GM12878 (cell line): ENCODE measurements around the gene GPATCH2L. TPM values are rescaled to one million over a fixed set of nuclear protein-coding genes. Genes with fewer than 3 reads are reported as not detected.

Experiments
- ATAC-seq: fragments of 200-7000 bp; cut with Tn5 transposase; 3 replicates; pipeline ENCODE4 v1.9.1; 2020; ENCODE audit warnings: mild to moderate bottlenecking, moderate library complexity
- BruUV-seq: library from RNA; stranded (reverse); fragments of 400-500 nt; replicated peaks from 2 replicates; lab custom pipeline; 2021; lab: Mats Ljungman, UMichigan
- CTCF ChIA-PET: fragments of 300-600 bp; sonication (Branson Sonifier 250); formaldehyde crosslinking; extraction: SDS; loops from one replicate; lab custom pipeline; 2021; ENCODE audit warnings: inconsistent platforms; lab: Yijun Ruan, JAX
- POLR2A ChIA-PET: fragments of 350-600 bp; formaldehyde crosslinking; extraction: SDS; loops from one replicate; lab custom pipeline; 2021; ENCODE audit warnings: inconsistent platforms; lab: Charles Lee
- RAD21 ChIA-PET: fragments of 300-600 bp; sonication (Branson Sonifier 250); formaldehyde crosslinking; loops from one replicate; lab custom pipeline; 2023; ENCODE audit warnings: antibody characterized with exemption; ENCODE audit not compliant: unreplicated experiment; lab: Charles Lee
- SMC1A ChIA-PET: fragments of 300-600 bp; sonication (Branson Sonifier 250); formaldehyde crosslinking; loops from one replicate; lab custom pipeline; 2023; ENCODE audit not compliant: unreplicated experiment, uncharacterized antibody; lab: Charles Lee
- DNase-seq: peaks from one replicate; pipeline ENCODE4 v3.0.0-alpha.2; 2011; ENCODE audit warnings: low read depth, low spot score
- FAIRE-seq: peaks from 3 replicates; lab custom pipeline; 2011; peaks lifted over from hg19 to GRCh38; lab: Jason Lieb, UNC
- H2AFZ ChIP-seq: 2 replicates; pipeline ENCODE4 v1.6.0; 2011; ENCODE audit warnings: low read depth, low read length, control low read depth; ENCODE audit not compliant: control insufficient read depth
- H3K27ac ChIP-seq: 2 replicates; pipeline ENCODE4 v1.5.1; 2011; ENCODE audit warnings: control low read depth; ENCODE audit not compliant: control insufficient read depth, insufficient read depth
- H3K27me3 ChIP-seq, 2 experiments: replicated peaks in 1 of 2; 2 replicates each; pipeline versions ENCODE4 v1.6.0 to v1.6.1; 2011; ENCODE audit warnings: low read length in 1 of 2; ENCODE audit not compliant: control insufficient read depth in 2 of 2, insufficient read depth in 2 of 2
- H3K36me3 ChIP-seq, 2 experiments: 2 replicates each; pipeline ENCODE4 v1.5.1; 2011; ENCODE audit warnings: low read length in 1 of 2; ENCODE audit not compliant: control insufficient read depth in 2 of 2, insufficient read depth in 2 of 2
- H3K4me1 ChIP-seq: 2 replicates; pipeline ENCODE4 v1.6.1; 2011; ENCODE audit warnings: mild to moderate bottlenecking, low read length, moderate library complexity, mixed read lengths; ENCODE audit not compliant: control insufficient read depth, insufficient read depth
- H3K4me2 ChIP-seq: 2 replicates; pipeline ENCODE4 v1.6.0; 2011; ENCODE audit warnings: control low read depth; ENCODE audit not compliant: control insufficient read depth, insufficient read depth
- H3K4me3 ChIP-seq: fragments of 200-600 bp; sonication (generic); 2 replicates; pipeline ENCODE4 v1.5.1; 2016
- H3K79me2 ChIP-seq: 2 replicates; pipeline ENCODE4 v1.6.0; 2011; ENCODE audit warnings: low read length; ENCODE audit not compliant: control insufficient read depth, insufficient read depth
- H3K9ac ChIP-seq: 2 replicates; pipeline ENCODE4 v1.8.0; 2011; ENCODE audit warnings: low read length, control low read depth, mixed read lengths; ENCODE audit not compliant: control insufficient read depth, insufficient read depth
- H3K9me3 ChIP-seq: replicated peaks from 3 replicates; pipeline ENCODE4 v1.5.1; 2011; ENCODE audit warnings: mild to moderate bottlenecking, low read length; ENCODE audit not compliant: control insufficient read depth, insufficient read depth
- H4K20me1 ChIP-seq: 2 replicates; pipeline ENCODE4 v1.6.0; 2011; ENCODE audit not compliant: control insufficient read depth, insufficient read depth
- SMARCA5 ChIP-seq: fragments of 450-650 bp; IDR thresholded peaks from 2 replicates; pipeline ENCODE4 v1.6.1; 2017; ENCODE audit warnings: mild to moderate bottlenecking
- WGBS: methylation state at CpG from one replicate; pipeline ENCODE4 v1.1.6; 2016; ENCODE audit warnings: low lambda C conversion rate; ENCODE audit not compliant: insufficient replicate concordance, insufficient coverage; ENCODE audit errors: missing lambda C conversion rate; 5-methylcytosine and 5-hydroxymethylcytosine counted together
- in situ Hi-C: fragments of 300-500 bp; cut with MboI; formaldehyde crosslinking; loops from 9 replicates; pipeline ENCODE4 v1.14.3; 2018; ENCODE audit warnings: mixed read lengths
- intact Hi-C: fragments of 100-400 bp; cut with micrococcal nuclease; formaldehyde crosslinking; loops from one replicate; pipeline ENCODE4 v1.14.2; 2022; ENCODE audit not compliant: unreplicated experiment
- polyA plus RNA-seq, 11 experiments: library from polyadenylated mRNA; depleted of rRNA in 4 of 11; unstranded in 6 of 11; stranded (reverse) in 5 of 11; fragments of >200 nt; fragmentation: Nextera tagmentation in 4 of 11; fragmentation: Illumina TruSeq in 1 of 11; extraction: Ambion mirVana in 4 of 11; extraction: Trizol in 1 of 11; gene quantifications; 1 replicate in 1 of 11; 2 replicates in 10 of 11; pipeline versions ENCODE4 v1.2.1 to v1.2.3, GENCODE V29; 2011 to 2016; ENCODE audit warnings: inconsistent platforms in 2 of 11, missing spikeins in 2 of 11, low read depth in 1 of 11
- total RNA-seq, 4 experiments: library from RNA; depleted of rRNA in 3 of 4; stranded (reverse); fragments of >200 nt in 3 of 4; fragmentation: Illumina TruSeq in 1 of 4; extraction: Trizol in 1 of 4; gene quantifications; 2 replicates each; pipeline versions ENCODE4 v1.2.1 to v1.2.3, GENCODE V29; 2013 to 2021
- TF ChIP-seq, protein P1 (sequence below): fragments of 450-650 bp; IDR thresholded peaks from 2 replicates; pipeline ENCODE4 v1.6.1; 2017; ENCODE audit warnings: antibody characterized with exemption, mild to moderate bottlenecking, moderate library complexity
- TF ChIP-seq, protein P2 (sequence below): fragments of 450-650 bp; IDR thresholded peaks from 2 replicates; pipeline ENCODE4 v1.6.1; 2014; ENCODE audit warnings: mild to moderate bottlenecking

GPATCH2L gene
- total and polyA plus RNA-seq, 10 of the 15 experiments (the other 5 are each of a cell fraction or from before 2014, with no cell fraction given), result 9.1 to 50.9 (median 24.4) TPM

DNA sequence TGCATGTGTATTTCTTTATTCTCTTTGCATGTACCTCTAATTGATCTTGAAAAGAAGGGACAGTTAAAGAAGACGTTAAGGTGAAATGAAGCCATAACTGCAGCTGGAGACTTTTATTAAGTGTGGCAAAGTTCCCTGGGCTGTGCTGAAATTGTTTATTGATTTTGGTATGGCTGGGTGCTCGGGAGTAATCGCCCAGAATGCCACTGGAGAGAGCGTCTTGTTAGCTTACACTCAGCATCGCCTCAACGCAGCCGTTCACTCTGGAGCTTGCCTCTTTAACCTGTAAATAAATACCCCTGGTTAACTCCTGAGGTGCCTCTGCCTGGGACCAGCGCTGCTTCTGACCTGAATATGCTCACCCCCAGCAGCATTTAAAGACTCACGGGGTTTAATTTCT is 98.6 kb downstream of the GPATCH2L start:
- H4K20me1 ChIP-seq, result no peaks in the 10 kb centered on the region
- H3K27ac ChIP-seq, result no peak overlapping the region
- POLR2A ChIA-PET, result interaction anchor here (0.5 to 0.9 kb wide), 2 partner anchors 10 to 819 kb away, joined by 3 to 4 read pairs; no protein-coding TSS in a partner anchor
- no peak for ATAC-seq
- in situ Hi-C loops (no loop called here), intact Hi-C loops (no loop called here)
- H2AFZ ChIP-seq, result no peak overlapping the region
- H3K4me1 ChIP-seq, result no peaks in the 10 kb centered on the region
- no peaks in the 10 kb centered on the region for H3K27me3 ChIP-seq
- no peak for DNase-seq
- SMC1A ChIA-PET, result interaction anchor here (1.0 to 1.9 kb wide), 2 partner anchors 12 to 15 kb away, joined by 4 to 5 read pairs; no protein-coding TSS in a partner anchor
- TF ChIP-seq SMARCA5, result no peak
- TF ChIP-seq, protein P1, sequence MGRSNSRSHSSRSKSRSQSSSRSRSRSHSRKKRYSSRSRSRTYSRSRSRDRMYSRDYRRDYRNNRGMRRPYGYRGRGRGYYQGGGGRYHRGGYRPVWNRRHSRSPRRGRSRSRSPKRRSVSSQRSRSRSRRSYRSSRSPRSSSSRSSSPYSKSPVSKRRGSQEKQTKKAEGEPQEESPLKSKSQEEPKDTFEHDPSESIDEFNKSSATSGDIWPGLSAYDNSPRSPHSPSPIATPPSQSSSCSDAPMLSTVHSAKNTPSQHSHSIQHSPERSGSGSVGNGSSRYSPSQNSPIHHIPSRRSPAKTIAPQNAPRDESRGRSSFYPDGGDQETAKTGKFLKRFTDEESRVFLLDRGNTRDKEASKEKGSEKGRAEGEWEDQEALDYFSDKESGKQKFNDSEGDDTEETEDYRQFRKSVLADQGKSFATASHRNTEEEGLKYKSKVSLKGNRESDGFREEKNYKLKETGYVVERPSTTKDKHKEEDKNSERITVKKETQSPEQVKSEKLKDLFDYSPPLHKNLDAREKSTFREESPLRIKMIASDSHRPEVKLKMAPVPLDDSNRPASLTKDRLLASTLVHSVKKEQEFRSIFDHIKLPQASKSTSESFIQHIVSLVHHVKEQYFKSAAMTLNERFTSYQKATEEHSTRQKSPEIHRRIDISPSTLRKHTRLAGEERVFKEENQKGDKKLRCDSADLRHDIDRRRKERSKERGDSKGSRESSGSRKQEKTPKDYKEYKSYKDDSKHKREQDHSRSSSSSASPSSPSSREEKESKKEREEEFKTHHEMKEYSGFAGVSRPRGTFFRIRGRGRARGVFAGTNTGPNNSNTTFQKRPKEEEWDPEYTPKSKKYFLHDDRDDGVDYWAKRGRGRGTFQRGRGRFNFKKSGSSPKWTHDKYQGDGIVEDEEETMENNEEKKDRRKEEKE, result no peak
- TF ChIP-seq, protein P2, sequence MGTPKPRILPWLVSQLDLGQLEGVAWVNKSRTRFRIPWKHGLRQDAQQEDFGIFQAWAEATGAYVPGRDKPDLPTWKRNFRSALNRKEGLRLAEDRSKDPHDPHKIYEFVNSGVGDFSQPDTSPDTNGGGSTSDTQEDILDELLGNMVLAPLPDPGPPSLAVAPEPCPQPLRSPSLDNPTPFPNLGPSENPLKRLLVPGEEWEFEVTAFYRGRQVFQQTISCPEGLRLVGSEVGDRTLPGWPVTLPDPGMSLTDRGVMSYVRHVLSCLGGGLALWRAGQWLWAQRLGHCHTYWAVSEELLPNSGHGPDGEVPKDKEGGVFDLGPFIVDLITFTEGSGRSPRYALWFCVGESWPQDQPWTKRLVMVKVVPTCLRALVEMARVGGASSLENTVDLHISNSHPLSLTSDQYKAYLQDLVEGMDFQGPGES, result no peak
- H3K4me3 ChIP-seq, result no peak overlapping the region
- H3K79me2 ChIP-seq, result no peaks in the 10 kb centered on the region
- no peaks in the 10 kb centered on the region for H3K36me3 ChIP-seq
- no peaks in the 10 kb centered on the region for H3K9me3 ChIP-seq
- BruUV-seq, result no TSS peak
- H3K9ac ChIP-seq, result no peak overlapping the region
- CTCF ChIA-PET, result interaction anchor here (1.5 kb wide), 1 partner anchor 200 kb away, joined by 3 read pairs; no protein-coding TSS in a partner anchor
- FAIRE-seq, result no peak
- WGBS, result 34% methylated on average over 9 of the region's 9 CpGs
- RAD21 ChIA-PET, result no interaction called here
- H3K4me2 ChIP-seq, result no peak overlapping the region
